Erythroblast (primary cell): ENCODE measurements around the gene ERP29.
A peak's percentile ranks its signal among the peaks of the same experiment; 100 is the strongest.

Experiments used
- DNase-seq, 2 experiments: peaks; one replicate each; lab custom pipeline; 2025; lab: John Stamatoyannopoulos, UW
- GATA1 ChIP-seq: IDR thresholded peaks from 2 replicates; pipeline ENCODE4 v1.6.1; 2011; ENCODE audit warnings: low read depth, mild to moderate bottlenecking, control low read depth, low read length, moderate library complexity
- POLR2A ChIP-seq: IDR thresholded peaks from 2 replicates; pipeline ENCODE4 v1.6.1; 2011; ENCODE audit warnings: mild to moderate bottlenecking, low read length

The ERP29 gene

DNA sequence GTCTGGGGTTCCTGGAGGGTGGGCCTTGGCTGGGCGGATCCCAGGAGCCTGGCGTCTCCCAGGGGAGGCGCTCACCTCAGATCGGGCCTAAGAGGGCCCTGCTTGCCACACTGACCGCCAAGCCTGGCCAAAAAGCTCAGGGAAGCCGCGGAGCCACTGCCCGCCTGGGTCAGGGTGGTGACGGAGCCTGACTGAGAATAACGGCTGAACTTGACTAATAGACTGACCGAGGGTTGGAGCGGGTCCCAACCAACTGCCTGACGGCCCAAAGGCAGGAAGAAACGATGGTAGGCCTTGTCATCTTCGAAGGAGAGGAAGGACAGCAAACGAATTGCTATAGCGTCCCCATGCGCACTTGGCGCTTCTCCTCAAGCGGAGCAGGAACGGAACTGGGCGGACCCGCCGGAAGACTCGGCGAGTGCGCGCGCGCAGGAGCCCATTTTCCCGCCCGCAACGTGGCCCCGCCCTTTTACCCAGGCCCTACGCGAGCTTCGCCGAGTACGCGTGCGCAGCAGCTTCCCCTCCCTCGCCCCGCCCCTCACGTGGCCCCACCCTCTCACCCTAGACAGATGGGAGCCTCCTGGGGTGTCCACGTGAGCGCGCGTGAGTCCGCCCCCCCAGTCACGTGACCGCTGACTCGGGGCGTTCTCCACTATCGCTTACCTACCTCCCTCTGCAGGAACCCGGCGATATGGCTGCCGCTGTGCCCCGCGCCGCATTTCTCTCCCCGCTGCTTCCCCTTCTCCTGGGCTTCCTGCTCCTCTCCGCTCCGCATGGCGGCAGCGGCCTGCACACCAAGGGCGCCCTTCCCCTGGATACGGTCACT is at the start of gene ERP29, which contains the start of gene TMEM116:
Gene ERP29 (plus strand): TSS at position 652 of the 826 bp plus-strand sequence. CDS start 40 bp downstream, at position 692.
Gene TMEM116 (minus strand): TSS at position 391 of the 826 bp plus-strand sequence. CDS start 7,895 bp downstream, outside the sequence.
- DNase-seq: peak; percentile 100
- TF ChIP-seq POLR2A: peak; percentile 99
- no peak for TF ChIP-seq GATA1

DNA sequence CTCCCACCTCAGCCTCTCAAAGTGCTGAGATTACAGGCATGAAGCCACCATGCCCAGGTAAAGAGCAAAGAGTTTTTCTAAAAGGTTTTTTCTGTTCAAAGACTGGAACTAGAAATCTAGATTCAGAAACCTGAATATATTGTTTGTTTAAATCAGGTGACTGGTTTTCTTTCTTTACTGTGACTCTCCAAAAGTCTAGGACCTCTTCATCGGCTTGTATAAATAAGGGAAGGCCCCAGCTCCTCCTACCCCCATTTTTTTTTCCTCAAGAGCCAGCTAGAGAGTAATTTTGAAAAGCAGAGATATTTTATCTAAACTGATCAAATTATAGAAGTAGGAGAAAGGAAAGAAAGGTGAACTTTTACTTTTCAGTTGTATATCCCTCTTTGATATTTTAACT is 48.3 kb upstream of the ERP29 start:
- no peak for TF ChIP-seq GATA1
- no peak for TF ChIP-seq POLR2A
- DNase-seq: no peak

DNA sequence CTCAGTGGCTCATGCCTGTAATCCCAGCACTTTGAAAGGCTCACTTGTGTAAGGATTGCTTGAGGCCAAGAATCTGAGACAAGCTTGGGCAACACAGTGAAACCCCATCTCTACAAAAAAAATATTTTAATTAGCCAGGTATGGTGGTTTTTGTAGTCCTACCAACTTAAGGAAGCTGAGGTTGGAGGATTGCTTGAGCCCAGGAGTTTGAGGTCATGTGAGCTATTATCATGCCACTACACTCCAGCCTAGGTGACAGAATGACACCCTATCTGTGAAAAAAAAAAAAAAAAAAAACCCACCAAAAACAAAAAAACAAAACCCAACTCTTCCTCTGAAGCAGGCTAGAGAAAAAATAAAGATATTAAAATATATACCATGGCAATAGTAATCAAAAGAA is 41.4 kb upstream of the ERP29 start:
- no peak for TF ChIP-seq GATA1
- no peak for TF ChIP-seq POLR2A
- no peak for DNase-seq

DNA sequence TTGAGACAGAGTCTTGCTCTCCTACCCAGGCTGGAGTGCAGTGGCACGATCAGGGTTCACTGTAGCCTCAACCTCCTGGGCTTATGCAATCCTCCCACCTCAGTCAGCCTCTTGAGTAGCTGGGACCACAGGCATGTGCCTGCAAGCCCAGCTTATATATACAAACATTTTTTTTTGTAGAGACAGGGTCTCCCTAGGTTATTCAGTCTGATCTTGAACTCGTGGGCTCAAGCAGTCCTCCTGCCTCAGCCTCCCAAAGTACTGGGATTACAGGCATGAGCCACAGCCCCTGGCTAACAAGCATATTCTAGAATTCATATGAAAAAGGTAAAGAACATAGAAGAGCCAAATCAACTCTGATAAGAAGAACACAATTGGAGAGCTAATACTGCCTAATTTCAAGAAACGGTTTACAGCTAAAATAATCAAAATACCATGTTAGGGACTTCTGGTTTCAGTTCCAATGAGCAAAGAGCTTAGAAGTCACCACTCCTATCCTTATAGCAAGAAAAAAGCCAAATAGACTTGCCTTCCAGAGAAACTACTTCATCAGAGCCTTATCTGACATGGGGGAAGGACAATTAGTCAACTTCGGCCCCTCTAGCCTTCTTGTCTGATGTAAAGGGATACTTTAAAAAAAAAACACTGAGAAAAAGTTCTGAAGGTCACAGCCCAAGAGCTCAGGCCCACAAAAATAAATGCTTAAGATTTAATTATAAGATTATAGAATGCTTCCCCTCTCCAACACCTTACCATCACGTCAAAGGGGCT is 37.9 kb upstream of the ERP29 start:
- TF ChIP-seq GATA1: no peak
- TF ChIP-seq POLR2A: no peak
- peak in 1 of 2 experiments; percentile 10 for DNase-seq

DNA sequence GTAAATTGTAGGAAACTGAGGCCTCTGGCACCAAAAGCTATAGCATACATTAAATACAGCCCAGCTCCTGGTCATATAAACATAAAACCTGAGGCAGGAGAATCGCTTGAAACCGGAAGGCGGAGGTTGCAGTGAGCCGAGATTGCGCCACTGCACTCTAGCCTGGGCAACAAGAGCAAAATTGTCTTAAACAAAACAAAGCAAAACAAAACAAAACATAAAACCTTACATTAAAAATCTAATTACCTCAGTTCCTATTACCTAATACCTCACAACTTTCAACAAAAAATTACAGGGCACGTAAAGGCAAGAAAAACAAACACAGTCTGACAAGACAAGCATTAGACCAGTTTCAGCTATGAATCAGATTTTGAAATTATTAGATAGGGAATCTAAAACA is 36.9 kb upstream of the ERP29 start:
- TF ChIP-seq POLR2A (no peak), GATA1 (no peak)

DNA sequence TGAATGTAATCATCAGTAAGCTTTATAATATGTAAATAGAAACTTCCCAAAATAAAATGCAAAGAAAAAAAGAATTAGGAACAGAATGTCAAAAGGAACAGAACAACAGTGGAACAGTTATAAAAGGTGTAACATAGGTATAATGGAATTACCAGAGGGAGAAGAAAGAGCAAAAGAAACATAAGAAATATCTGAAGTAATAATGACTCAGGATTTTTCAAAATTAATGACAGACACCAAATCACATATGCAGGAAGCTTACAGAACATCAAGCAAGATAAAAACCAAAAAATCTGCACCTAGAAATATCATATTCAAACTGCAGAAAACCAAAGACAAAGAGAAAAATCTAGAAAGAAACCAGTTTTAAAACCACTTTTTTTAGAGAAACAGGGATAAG is 36.4 kb upstream of the ERP29 start:
- DNase-seq: no peak
- TF ChIP-seq POLR2A (no peak), GATA1 (no peak)

More for the DNA sequence above, 36.9 kb upstream of the ERP29 start:
- DNase-seq: no peak

DNA sequence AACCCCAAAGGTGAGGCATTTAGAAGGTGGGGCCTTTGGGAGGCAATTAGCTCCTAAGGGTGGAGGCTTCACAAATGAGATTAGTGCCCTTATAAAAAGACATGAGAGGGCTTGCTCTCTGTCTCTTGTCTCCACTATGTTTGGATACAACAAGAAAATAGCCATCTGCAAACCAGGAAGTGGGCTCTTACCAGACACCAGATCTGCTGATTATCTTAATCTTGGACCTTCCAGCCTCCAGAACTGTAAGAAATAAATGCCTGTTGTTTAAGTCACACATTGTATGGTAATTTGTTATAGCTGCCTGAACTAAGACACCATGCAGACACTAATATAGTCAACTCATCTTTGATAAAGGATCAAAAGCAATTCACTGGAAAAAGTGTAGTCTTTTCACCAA is 34.7 kb upstream of the ERP29 start:
- DNase-seq: peak in 1 of 2 experiments; percentile 37
- TF ChIP-seq POLR2A (no peak), GATA1 (no peak)

DNA sequence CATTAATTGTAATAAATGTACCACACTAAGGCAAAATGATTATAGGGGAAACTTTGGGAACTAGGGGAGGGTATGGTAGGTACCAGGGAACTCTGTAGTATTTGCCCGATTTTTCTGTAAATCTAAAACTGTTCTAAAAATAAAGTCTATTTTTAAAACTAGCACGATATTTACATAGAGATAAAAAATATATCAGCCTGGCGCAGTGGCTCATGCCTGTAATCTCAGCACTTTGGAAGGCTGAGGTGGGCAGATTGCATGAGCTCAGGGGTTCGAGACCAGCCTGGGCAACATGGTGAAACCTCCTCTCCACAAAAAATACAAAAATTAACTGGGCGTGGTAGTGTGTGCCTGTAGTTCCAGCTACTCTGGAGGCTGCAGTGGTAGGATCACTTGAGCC is 32.6 kb upstream of the ERP29 start:
- TF ChIP-seq POLR2A (no peak), GATA1 (no peak)
- DNase-seq: no peak

DNA sequence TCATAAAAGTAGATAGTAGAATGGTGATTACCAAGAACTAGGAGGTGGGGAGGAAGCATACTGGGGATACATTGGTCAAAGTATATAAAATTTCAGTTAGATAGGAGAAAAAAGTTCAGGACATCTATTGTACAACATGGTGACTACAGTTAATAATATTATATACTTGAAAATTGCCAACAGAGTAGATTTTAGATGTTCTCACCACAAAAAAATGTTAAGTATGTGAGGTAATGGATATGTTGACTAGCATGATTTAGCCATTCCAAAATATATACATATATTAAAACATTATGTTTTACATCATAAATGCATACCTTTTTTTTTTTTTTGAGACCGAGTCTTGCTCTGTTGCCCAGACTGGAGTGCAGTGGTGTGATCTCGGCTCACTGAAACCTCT is 31.2 kb upstream of the ERP29 start:
- DNase-seq: no peak
- TF ChIP-seq POLR2A (no peak), GATA1 (no peak)

DNA sequence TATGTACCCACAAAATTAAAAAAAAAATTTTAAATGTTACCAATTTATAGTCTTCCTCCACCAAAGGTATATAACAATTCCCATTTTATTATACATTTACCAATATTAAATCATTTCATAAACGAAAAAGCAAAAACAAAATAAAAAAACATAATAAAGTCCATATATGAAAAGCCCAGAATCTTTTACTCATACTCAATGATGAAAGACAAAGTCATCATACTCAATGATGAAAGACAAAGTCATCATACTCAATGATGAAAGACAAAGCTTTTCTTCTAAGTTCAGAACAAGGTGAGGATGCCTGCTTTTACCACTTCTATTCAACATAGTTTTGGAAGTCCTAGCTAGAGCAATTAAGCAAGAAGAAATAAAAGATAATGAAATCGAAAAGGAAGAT is 28.4 kb upstream of the ERP29 start:
- peak in 1 of 2 experiments; percentile 24 for DNase-seq

DNA sequence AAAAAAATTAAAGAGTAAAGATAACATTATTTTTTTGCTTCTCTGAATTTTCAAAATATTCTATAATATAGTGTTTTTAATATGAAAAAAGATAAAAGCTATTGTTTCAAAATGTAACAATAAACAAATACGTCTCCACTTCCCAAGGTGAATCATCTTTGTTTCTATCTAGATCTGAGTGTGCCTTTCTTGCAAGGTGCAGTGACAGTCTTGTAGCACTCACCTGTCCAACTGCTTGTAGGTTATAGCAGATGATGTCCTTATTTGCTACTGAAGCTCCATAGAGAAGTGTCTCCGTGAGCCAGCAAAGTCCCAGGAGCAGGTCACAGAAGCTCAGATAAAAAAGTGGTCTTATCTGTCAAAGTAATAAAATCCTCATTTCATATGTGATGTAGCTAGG is 21.7 kb upstream of the ERP29 start:
- no peak for DNase-seq
- TF ChIP-seq POLR2A (no peak), GATA1 (no peak)

More for the DNA sequence above, 28.4 kb upstream of the ERP29 start:
- no peak for TF ChIP-seq GATA1
- TF ChIP-seq POLR2A: no peak

DNA sequence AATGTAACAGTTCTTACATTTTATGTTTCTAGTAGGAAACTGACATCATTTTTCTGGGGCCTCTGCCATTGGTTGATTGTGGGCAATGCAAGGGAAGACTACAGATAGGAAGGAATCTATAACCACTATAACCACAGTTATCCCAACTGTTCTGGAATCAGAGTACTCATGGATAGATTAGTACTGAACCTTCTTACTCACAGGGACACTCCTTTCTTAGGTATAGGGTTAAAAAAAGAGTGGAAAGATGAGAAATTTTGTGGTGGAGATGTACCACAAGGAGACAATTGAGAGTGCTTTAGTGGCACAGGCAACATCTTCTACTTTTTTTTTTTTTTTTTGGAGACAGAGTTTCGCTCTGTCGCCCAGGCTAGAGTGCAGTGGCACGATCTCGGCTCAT is 21.3 kb upstream of the ERP29 start:
- DNase-seq: no peak
- TF ChIP-seq POLR2A (no peak), GATA1 (no peak)

DNA sequence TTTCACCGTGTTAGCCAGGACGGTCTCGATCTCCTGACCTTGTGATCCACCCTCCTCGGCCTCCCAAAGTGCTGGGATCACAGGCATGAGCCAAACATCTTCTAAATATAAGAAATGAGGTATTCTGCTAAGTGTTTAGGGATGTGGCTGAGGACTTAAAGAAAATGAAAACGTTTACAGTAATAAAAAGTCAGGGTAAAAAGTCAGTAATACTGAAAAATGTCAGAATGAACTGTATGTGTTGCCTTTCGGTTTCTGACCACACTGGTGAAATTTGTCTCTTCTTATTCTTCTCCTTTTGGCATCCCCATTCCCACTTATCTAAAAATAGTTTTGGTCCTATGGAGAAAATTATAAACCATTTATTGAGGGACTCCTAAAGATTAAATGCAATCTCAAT is 20.8 kb upstream of the ERP29 start:
- TF ChIP-seq POLR2A: no peak
- no peak for TF ChIP-seq GATA1
- DNase-seq: no peak

DNA sequence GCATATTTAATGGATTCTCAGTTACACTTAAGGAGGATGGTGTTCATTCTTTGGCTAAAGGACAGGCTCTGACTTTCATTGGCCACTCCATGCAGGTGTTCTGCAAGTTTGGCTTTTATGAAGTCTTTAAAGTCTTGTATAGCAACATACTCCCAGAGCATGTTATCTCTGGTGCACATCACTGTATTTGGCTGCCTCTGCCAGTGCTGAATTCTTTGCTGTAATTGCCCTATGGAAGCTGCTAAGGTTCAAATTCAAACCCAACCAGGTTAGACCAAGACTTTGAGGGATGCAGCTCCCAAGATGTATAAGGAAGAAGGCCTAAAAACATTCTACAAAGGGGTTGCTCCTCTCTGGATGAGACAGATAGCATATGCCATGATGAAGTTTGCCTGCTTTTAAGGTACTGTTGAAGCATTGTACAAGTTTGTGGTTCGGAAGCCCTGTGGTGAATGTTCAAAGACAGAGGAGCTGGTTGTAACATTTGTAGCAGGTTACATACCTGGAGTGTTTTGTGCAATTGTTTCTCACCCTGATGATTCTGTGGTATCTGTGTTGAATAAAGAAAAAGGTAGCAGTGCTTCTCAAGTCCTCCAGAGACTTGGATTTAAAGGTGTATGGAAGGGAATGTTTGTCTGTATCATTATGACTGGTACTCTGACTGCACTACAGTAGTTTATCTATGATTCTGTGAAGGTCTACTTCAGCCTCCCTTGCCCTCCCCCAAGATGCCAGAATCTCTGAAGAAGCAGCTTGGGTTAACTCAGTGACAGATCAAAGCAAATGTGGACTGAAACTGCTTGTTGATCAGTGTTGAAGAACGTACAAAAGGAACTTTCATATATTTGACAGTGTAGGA is 19.7 kb upstream of the ERP29 start:
- DNase-seq: peak; percentile 25 to 29
- TF ChIP-seq GATA1: no peak
- no peak for TF ChIP-seq POLR2A

DNA sequence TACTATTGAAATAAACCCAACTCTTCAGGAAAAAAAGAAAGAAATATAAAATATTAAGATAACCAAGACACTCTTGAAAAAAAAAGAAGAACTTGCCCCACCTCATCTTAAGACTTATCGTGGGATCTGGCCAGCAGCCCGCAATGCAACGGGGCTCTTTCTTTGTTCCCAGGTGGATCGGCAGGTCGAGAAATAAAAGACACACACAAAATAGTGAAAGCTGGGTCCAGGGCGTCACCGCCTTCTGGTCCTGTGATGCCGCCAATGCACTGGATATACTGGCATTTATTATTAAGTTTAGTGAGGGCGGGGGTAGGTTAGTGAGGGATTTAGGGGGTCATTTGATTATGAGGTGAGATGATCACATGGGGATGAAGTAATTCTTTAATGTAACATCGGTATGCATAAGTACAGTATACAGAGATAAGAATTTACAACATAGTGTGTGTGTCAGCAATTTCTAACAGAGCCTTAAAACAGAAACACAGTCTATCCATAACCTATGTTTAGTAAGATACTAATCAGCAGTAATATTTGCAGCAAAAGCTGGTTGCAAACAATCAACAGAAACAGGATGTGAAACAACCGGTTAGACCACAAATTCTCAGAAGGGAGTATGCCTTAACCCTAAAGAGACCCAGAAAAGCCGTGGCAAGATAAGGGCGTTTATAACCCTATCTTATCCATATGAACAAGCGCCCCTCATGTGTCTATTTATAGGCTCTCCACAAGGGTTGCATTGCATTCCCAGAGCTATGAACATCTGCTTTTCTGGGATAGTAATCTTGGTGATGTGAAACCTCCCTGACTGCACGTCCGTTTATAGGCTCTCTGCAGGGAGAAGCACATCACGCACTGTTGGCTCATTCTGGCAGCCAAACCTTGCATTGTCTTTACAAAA is 18.8 kb upstream of the ERP29 start:
- DNase-seq: peak; percentile 58 to 84
